Ishikawa (cell line): ENCODE results near the gene MYL4.

Experiments used
- CEBPB ChIP-seq: IDR thresholded peaks from 2 replicates; pipeline ENCODE4 v1.6.1; 2012
- CREB1 ChIP-seq: IDR thresholded peaks from 2 replicates; pipeline ENCODE4 v1.6.1; 2012; ENCODE audit warnings: low read depth
- EGR1 ChIP-seq: IDR thresholded peaks from 2 replicates; pipeline ENCODE4 v1.6.1; 2012
- EP300 ChIP-seq: IDR thresholded peaks from 2 replicates; pipeline ENCODE4 v1.6.1; 2012; ENCODE audit warnings: borderline replicate concordance
- FOXM1 ChIP-seq: IDR thresholded peaks from 2 replicates; pipeline ENCODE4 v1.6.1; 2012; ENCODE audit warnings: low read depth, borderline replicate concordance
- MAX ChIP-seq: IDR thresholded peaks from 2 replicates; pipeline ENCODE4 v1.6.1; 2012
- NFIC ChIP-seq: IDR thresholded peaks from 2 replicates; pipeline ENCODE4 v1.6.1; 2012
- RAD21 ChIP-seq: IDR thresholded peaks from 2 replicates; pipeline ENCODE4 v1.6.1; 2012; ENCODE audit warnings: low read depth
- REST ChIP-seq: IDR thresholded peaks from 2 replicates; pipeline ENCODE4 v1.6.1; 2012; ENCODE audit warnings: low read depth, mild to moderate bottlenecking
- TAF1 ChIP-seq: IDR thresholded peaks from 2 replicates; pipeline ENCODE4 v1.6.1; 2012; ENCODE audit warnings: low read depth, mild to moderate bottlenecking
- TCF12 ChIP-seq: IDR thresholded peaks from 2 replicates; pipeline ENCODE4 v1.6.1; 2012; ENCODE audit warnings: low read depth
- TEAD4 ChIP-seq: IDR thresholded peaks from 2 replicates; pipeline ENCODE4 v1.6.1; 2012
- USF1 ChIP-seq: IDR thresholded peaks from 2 replicates; pipeline ENCODE4 v1.6.1; 2012
- YY1 ChIP-seq: IDR thresholded peaks from 2 replicates; pipeline ENCODE4 v1.6.1; 2012; ENCODE audit warnings: low read depth
- ZBTB7A ChIP-seq: IDR thresholded peaks from 2 replicates; pipeline ENCODE4 v1.6.1; 2012; ENCODE audit warnings: low read depth

The MYL4 gene

GRCh38 chr17:47262586-47262985, 53.4 kb downstream of the MYL4 start:
- TF ChIP-seq EP300 (no peak), CREB1 (no peak), REST (no peak), RAD21 (no peak), USF1 (no peak), NFIC (no peak), TEAD4 (no peak), MAX (no peak), YY1 (no peak), CEBPB (no peak), EGR1 (no peak), TCF12 (no peak), ZBTB7A (no peak), TAF1 (no peak), FOXM1 (no peak)

GRCh38 chr17:47264166-47264565, 55.0 kb downstream of the MYL4 start:
- TF ChIP-seq ZBTB7A (no peak), TCF12 (no peak), EP300 (no peak)

- no peak for TF ChIP-seq EGR1
- TF ChIP-seq FOXM1 = no peak
- TF ChIP-seq USF1 = peak; percentile 83
Measured at GRCh38 chr17:47265983-47266541, 56.9 kb downstream of the MYL4 start.

GRCh38 chr17:47266782-47267181, 57.6 kb downstream of the MYL4 start:
- TF ChIP-seq TCF12 (no peak), TEAD4 (no peak), NFIC (no peak), YY1 (no peak), REST (no peak), EP300 (no peak), MAX (no peak), ZBTB7A (no peak), CREB1 (no peak), CEBPB (no peak), TAF1 (no peak), USF1 (no peak), EGR1 (no peak), FOXM1 (no peak), RAD21 (no peak)

GRCh38 chr17:47267354-47267828, 58.2 kb downstream of the MYL4 start:
- TF ChIP-seq RAD21 (no peak), TEAD4 (peak; percentile 54)

GRCh38 chr17:47270946-47271705, 62.0 kb downstream of the MYL4 start:
- 0 out of 2 replicates have a peak, but pooled peaks have one; percentile 27 for TF ChIP-seq EP300
- peak; percentile 26; the same call in 1 of the 2 replicates for TF ChIP-seq TEAD4
- no peak for TF ChIP-seq CREB1
